Lung (tissue), 12 donors: ENCODE measurements around the gene ATF3. TPM values are rescaled to one million over a fixed set of nuclear protein-coding genes. Genes with fewer than 3 reads are reported as not detected.

ENCODE experiments used
- ATAC-seq: fragments of 200-7000 bp; cut with Tn5 transposase; one replicate; pipeline ENCODE4 v1.9.1; 2020; ENCODE audit warnings: moderate number of reproducible peaks; ENCODE audit not compliant: insufficient read depth, low FRiP score
- DNase-seq, 3 donors: peaks; one replicate each; pipeline ENCODE4 v3.0.0-alpha.2; 2013 to 2017
- H3K27ac ChIP-seq, 2 donors: one replicate each; pipeline ENCODE4 v1.5.1; 2013; ENCODE audit warnings: mild to moderate bottlenecking in 2 of 2, moderate library complexity in 2 of 2, control low read depth in 1 of 2, inconsistent platforms in 1 of 2, low read depth in 1 of 2, low read length in 1 of 2
- H3K27me3 ChIP-seq, 3 donors: one replicate each; pipeline ENCODE4 v1.5.1; 2013; ENCODE audit warnings: low read length in 2 of 3; ENCODE audit not compliant: control insufficient read depth in 3 of 3, insufficient read depth in 3 of 3
- H3K36me3 ChIP-seq, 4 donors: one replicate each; pipeline ENCODE4 v1.5.1; 2013; ENCODE audit warnings: low read length in 4 of 4, mild to moderate bottlenecking in 1 of 4, moderate library complexity in 1 of 4; ENCODE audit not compliant: control insufficient read depth in 4 of 4, insufficient read depth in 4 of 4
- H3K4me1 ChIP-seq, 5 donors: one replicate each; pipeline ENCODE4 v1.5.1; 2013; ENCODE audit warnings: low read length in 5 of 5, mild to moderate bottlenecking in 2 of 5, moderate library complexity in 1 of 5; ENCODE audit not compliant: control insufficient read depth in 5 of 5, insufficient read depth in 5 of 5
- H3K4me3 ChIP-seq: one replicate; pipeline ENCODE4 v1.5.1; 2013; ENCODE audit warnings: mild to moderate bottlenecking, control low read depth, moderate library complexity
- H3K9ac ChIP-seq, 2 donors: one replicate each; pipeline ENCODE4 v1.5.1; 2013; ENCODE audit warnings: low read length in 2 of 2, control low read depth in 1 of 2; ENCODE audit not compliant: insufficient read depth in 1 of 2
- H3K9me3 ChIP-seq, 4 donors: one replicate each; pipeline ENCODE4 v1.5.1; 2013; ENCODE audit warnings: low read length in 3 of 4, mild to moderate bottlenecking in 1 of 4, moderate library complexity in 1 of 4; ENCODE audit not compliant: control insufficient read depth in 4 of 4, insufficient read depth in 3 of 4
- CTCF ChIP-seq: IDR thresholded peaks from 2 replicates; pipeline ENCODE4 v1.5.1; 2012; ENCODE audit warnings: mild to moderate bottlenecking; ENCODE audit errors: control extremely low read depth, extremely low read depth
- WGBS, 2 donors: extraction: QIAGEN DNeasy Blood & Tissue Kit; methylation state at CpG; one replicate each; pipeline ENCODE4 v1.1.7; 2013; 5-methylcytosine and 5-hydroxymethylcytosine counted together
- polyA plus RNA-seq, 2 donors: library from polyadenylated mRNA; stranded (reverse); fragments of 200-250 nt; gene quantifications; one replicate each; pipeline ENCODE4 v1.2.1, GENCODE V29; 2013
- total RNA-seq, 2 donors: library from RNA; depleted of rRNA in 1 of 2; stranded (reverse); fragments of >200 nt in 1 of 2; gene quantifications; one replicate each; pipeline ENCODE4 v1.2.1, GENCODE V29; 2014 to 2021
- donor health status: control.
- donor health status: control.
- donor health status: Bipolar disorder and iron deficiency.
- donor health status: healthy.
- donor health status: DM: yes; HTN: yes; CAD: no.

Gene ATF3
- total and polyA plus RNA-seq, 4 donors = 15.9 to 44.1 (median 24.4) TPM

DNA sequence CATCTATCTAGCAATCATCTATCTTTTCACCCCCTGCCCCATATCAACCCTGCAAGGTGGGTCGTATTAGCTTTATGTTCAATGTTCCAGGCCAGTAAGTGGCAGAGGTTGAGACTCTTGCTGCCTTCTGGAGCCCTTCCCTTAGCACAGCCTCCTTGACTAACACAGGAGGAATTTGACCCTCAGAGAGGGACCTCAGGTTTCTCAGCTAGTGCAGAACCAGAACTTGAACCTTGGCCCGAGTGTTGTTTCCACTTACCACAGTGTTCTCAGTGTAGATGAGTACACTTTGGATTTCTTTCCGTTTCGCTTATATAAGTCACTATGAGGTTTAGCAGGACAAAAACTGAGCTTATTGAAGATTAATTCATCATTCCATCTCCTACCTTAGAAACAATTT, 11.1 kb upstream of the ATF3 start:
- no peaks in the 10 kb centered on the region for H3K9me3 ChIP-seq
- no peak for TF ChIP-seq CTCF
- peaks cover 0 to 5% (median 0%) of the 10 kb centered on the region in 5 donors for H3K4me1 ChIP-seq
- H3K4me3 ChIP-seq = no peak overlapping the region
- ATAC-seq (no peak), DNase-seq (no peak)
- H3K9ac ChIP-seq = no peak overlapping the region
- no peaks in the 10 kb centered on the region for H3K36me3 ChIP-seq
- WGBS, 2 donors = 89 to 94% methylated on average over 4 of the region's 4 CpGs
- peaks cover 0 to 23% (median 22%) of the 10 kb centered on the region in 3 donors for H3K27me3 ChIP-seq
- H3K27ac ChIP-seq = no peak overlapping the region

- ATAC-seq (no peak), DNase-seq (no peak)
- H3K9ac ChIP-seq = no peak overlapping the region
- H3K4me3 ChIP-seq = no peak overlapping the region
- H3K36me3 ChIP-seq = no peaks in the 10 kb centered on the region
- H3K27me3 ChIP-seq = peaks cover 0 to 48% (median 47%) of the 10 kb centered on the region in 3 donors
- no peak for TF ChIP-seq CTCF
- H3K4me1 ChIP-seq = peaks cover 0 to 5% (median 0%) of the 10 kb centered on the region in 5 donors
- H3K9me3 ChIP-seq = peaks cover 0 to 2% (median 0%) of the 10 kb centered on the region in 4 donors
- H3K27ac ChIP-seq = no peak overlapping the region
- WGBS, 2 donors = 75 to 84% methylated on average over 11 of the region's 11 CpGs
Observed at GRCh38 chr1:212600071-212600915, 8.3 kb upstream of the ATF3 start.

DNA sequence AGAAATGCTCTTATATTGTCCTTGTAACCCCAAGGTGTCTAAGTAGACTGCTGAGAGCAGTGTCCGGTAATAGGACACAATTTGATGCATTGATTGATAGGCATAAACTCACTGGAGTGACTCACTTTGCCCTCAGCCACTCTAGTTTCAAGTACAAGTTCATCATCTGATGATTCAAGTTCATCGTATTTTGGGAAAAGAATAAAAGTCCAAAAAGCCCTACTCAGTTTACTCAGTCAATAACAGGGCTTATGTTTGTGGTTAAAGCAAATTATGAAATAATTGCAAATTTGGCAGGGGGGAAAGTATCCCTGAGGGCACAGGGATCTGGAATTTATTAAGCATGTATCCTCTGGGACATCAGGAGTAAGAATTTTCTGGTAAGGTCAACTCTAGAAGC, 7.6 kb upstream of the ATF3 start:
- TF ChIP-seq CTCF = no peak
- Histone ChIP-seq H3K27me3 (peaks cover 0 to 54% (median 54%) of the 10 kb centered on the region in 3 donors), H3K9ac (no peak overlapping the region), H3K9me3 (peaks cover 0 to 2% (median 0%) of the 10 kb centered on the region in 4 donors), H3K4me3 (no peak overlapping the region), H3K27ac (no peak overlapping the region), H3K36me3 (no peaks in the 10 kb centered on the region), H3K4me1 (peaks cover 0 to 5% (median 3%) of the 10 kb centered on the region in 5 donors)
- DNase-seq = no peak
- WGBS, 2 donors = 73 to 84% methylated on average over 2 of the region's 2 CpGs
- no peak for ATAC-seq
